Cerebellar nuclear complex (tissue), 1 donor: ENCODE measurements around the gene ITLN2.
"Not testable (repeated sequence)": the region's sequence is repeated elsewhere in the genome, so short reads cannot be mapped to it uniquely, and the experiment has no call there.

Experiments
- DNase-seq, 2 experiments: peaks; one replicate each; lab custom pipeline; 2025; lab: John Stamatoyannopoulos, UW

Gene ITLN2

GRCh38 chr1:160905617-160905989, 49.0 kb downstream of the ITLN2 start:
- DNase-seq: no peak

GRCh38 chr1:160904783-160905616, 49.6 kb downstream of the ITLN2 start:
- DNase-seq: no peak

- not testable (repeated sequence) for DNase-seq
These were observed 52.4 kb downstream of the ITLN2 start for GRCh38 chr1:160902251-160902650.

GRCh38 chr1:160901768-160902167, 52.8 kb downstream of the ITLN2 start:
- no peak for DNase-seq

- not testable (repeated sequence) for DNase-seq
These were observed 53.9 kb downstream of the ITLN2 start for GRCh38 chr1:160900683-160901082.
